Breast epithelium (tissue), 3 donors: ENCODE results near the gene SNX24.

ENCODE experiments used
- CTCF ChIP-seq, 3 donors: fragments of 450-650 bp; IDR thresholded peaks; one replicate each; pipeline ENCODE4 v1.5.1; 2016 to 2017; ENCODE audit warnings: antibody characterized with exemption in 3 of 3, mild to moderate bottlenecking in 3 of 3, moderate library complexity in 3 of 3
- POLR2A ChIP-seq: fragments of 450-650 bp; IDR thresholded peaks from one replicate; pipeline ENCODE4 v1.6.1; 2016; ENCODE audit warnings: antibody characterized with exemption, mild to moderate bottlenecking, moderate library complexity

GRCh38 chr5:123035360-123035917 lies 190.0 kb downstream of the SNX24 start:
- no peak for TF ChIP-seq CTCF (IDR thresholded peaks at IDR 0.05)
- no peak for TF ChIP-seq POLR2A
